ENCODE data around the gene RBFOX2. TPM values are rescaled to one million over a fixed set of nuclear protein-coding genes. Genes with fewer than 3 reads are reported as not detected.

RBFOX2 gene
- total and polyA plus RNA-seq, 2 donors (not counting 3 experiments of a cell fraction or from before 2014, with no cell fraction given), result 125 to 142 TPM

DNA sequence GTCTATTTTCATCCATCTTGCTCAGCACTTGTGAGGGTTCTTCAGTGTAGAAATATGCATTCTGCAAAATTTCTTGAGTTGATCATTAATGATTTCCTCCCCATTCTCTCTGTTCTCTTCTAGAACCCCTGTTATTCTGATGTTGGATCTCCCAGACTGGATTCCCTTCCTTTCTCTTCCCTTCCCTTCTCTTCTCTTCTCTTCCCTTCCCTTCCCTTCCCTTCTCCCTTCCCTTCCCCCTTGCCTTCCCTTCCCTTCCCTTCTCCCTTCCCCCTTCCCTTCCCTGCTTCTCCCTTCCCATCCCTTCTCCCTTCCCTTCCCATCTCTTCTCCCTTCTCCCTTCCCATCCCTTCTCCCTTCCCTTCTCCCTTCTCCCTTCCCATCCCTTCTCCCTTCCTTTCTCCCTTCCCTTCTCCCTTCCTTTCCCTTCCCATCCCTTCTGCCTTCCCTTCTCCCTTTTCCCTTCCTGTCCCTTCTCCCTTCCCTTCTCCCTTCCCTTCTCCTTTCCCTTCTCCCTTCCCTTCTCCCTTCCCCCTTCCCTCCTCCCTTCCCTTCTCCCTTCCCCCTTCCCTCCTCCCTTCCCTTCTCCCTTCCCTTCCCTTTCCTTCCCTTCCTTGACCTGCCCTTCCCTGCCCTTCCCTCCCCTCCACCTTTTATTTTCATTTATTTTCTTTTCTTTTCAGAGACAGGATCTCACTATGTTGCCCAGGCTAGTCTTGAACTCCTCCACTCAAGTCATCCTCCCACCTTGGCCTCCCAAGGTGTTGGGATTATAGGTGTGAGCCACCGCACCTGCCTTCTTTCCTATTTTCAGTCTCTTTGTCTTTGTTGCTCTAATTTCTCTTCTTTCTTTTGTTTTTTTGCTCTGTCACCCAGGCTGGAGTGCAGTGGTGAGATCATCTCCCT lies 24.9 kb upstream of the RBFOX2 start:
- H3K36me3 ChIP-seq (ENCODE audit: control insufficient read depth in 2 of 2, extremely low read depth in 1 of 2, insufficient read depth in 2 of 2, low read length in 2 of 2), result no peaks in the 10 kb centered on the region
- H3K4me3 ChIP-seq (replicated peaks in 1 of 3; ENCODE audit: insufficient read depth in 1 of 3, low read depth in 1 of 3, low read length in 3 of 3), result no peak overlapping the region
- no peaks in the 10 kb centered on the region for H3K79me2 ChIP-seq (ENCODE audit: control insufficient read depth, insufficient read depth, low read length)
- H3K4me2 ChIP-seq (ENCODE audit: insufficient read depth, low read length), result no peak overlapping the region
- H2AFZ ChIP-seq (ENCODE audit: low read depth, low read length), result no peak overlapping the region
- H3K9me1 ChIP-seq (replicated peaks; ENCODE audit: control insufficient read depth, extremely low read depth, insufficient read depth, low read length), result no peaks in the 10 kb centered on the region
- no peak for FAIRE-seq
- H3K27ac ChIP-seq (ENCODE audit: insufficient read depth, low read depth, low read length), result no peak overlapping the region
- H3K4me1 ChIP-seq (ENCODE audit: control insufficient read depth, extremely low read depth, insufficient read depth, low read length), result no peaks in the 10 kb centered on the region
- no peak for DNase-seq (ENCODE audit: low read depth, low spot score)
- intact Hi-C loops (cut with micrococcal nuclease) (no loop called here), dilution Hi-C loops (cut with MboI; ENCODE audit: extremely low pct_ligation_motif_present, low sequenced_read_pairs) (no loop called here)
- ChIA-PET CTCF (interaction anchor here (1.2 to 3.7 kb wide), 3 partner anchors 12 to 123 kb away, joined by 3 to 27 read pairs (median 4); no protein-coding TSS in a partner anchor), POLR2A (no interaction called here)
- H3K9ac ChIP-seq (replicated peaks; ENCODE audit: extremely low read depth, insufficient read depth, low read length), result no peak overlapping the region
- no peaks in the 10 kb centered on the region for H3K27me3 ChIP-seq (ENCODE audit: control insufficient read depth in 2 of 2, insufficient read depth in 2 of 2, low read length in 2 of 2)
- H4K20me1 ChIP-seq (replicated peaks; ENCODE audit: control insufficient read depth, extremely low read depth, insufficient read depth, low read length), result no peaks in the 10 kb centered on the region
- H3K9me3 ChIP-seq (replicated peaks; ENCODE audit: control insufficient read depth, insufficient read depth, low read length), result no peaks in the 10 kb centered on the region
- TF ChIP-seq JUN (IDR thresholded peaks at IDR 0.05; ENCODE audit: borderline replicate concordance, insufficient read depth, insufficient read length, low read depth) (no peak), EZH2 (IDR thresholded peaks at IDR 0.05; ENCODE audit: borderline replicate concordance, low read depth, low read length, severe bottlenecking) (no peak), MYC (IDR thresholded peaks at IDR 0.05; ENCODE audit: low read depth, low read length) (no peak), POLR2AphosphoS5 (IDR thresholded peaks at IDR 0.05; ENCODE audit: insufficient read depth, low read depth, low read length) (no peak), POLR2A (IDR thresholded peaks at IDR 0.05; ENCODE audit: low read depth, low read length) (no peak), FOS (IDR thresholded peaks at IDR 0.05; ENCODE audit: borderline replicate concordance, insufficient read depth, low read length) (no peak), GATA2 (IDR thresholded peaks at IDR 0.05; ENCODE audit: insufficient read depth, insufficient read length, low read depth, low read length) (no peak)
- TF ChIP-seq, protein P1, sequence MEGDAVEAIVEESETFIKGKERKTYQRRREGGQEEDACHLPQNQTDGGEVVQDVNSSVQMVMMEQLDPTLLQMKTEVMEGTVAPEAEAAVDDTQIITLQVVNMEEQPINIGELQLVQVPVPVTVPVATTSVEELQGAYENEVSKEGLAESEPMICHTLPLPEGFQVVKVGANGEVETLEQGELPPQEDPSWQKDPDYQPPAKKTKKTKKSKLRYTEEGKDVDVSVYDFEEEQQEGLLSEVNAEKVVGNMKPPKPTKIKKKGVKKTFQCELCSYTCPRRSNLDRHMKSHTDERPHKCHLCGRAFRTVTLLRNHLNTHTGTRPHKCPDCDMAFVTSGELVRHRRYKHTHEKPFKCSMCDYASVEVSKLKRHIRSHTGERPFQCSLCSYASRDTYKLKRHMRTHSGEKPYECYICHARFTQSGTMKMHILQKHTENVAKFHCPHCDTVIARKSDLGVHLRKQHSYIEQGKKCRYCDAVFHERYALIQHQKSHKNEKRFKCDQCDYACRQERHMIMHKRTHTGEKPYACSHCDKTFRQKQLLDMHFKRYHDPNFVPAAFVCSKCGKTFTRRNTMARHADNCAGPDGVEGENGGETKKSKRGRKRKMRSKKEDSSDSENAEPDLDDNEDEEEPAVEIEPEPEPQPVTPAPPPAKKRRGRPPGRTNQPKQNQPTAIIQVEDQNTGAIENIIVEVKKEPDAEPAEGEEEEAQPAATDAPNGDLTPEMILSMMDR (IDR thresholded peaks at IDR 0.05; ENCODE audit: extremely low read depth in 1 of 2, insufficient read depth in 1 of 2, low read depth in 1 of 2, low read length in 2 of 2), result no peak
- TF ChIP-seq, protein P2, sequence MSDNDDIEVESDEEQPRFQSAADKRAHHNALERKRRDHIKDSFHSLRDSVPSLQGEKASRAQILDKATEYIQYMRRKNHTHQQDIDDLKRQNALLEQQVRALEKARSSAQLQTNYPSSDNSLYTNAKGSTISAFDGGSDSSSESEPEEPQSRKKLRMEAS (IDR thresholded peaks at IDR 0.05; ENCODE audit: insufficient read depth, insufficient read length), result no peak
- BruUV-seq (replicated peaks), result no TSS peak
